RWPE2 (cell line): ENCODE results near the gene USP15.

Experiments used
- ATAC-seq: fragments of 200-7000 bp; cut with Tn5 transposase; 3 replicates; pipeline ENCODE4 v1.9.1; 2021; ENCODE audit warnings: low read depth
- DNase-seq: peaks from one replicate; pipeline ENCODE4 v3.0.0-alpha.2; 2020; ENCODE audit warnings: low spot score
- H3K27ac ChIP-seq: fragments of 450-650 bp; 2 replicates; pipeline ENCODE4 v1.5.1; 2017; ENCODE audit warnings: mild to moderate bottlenecking; ENCODE audit not compliant: poor library complexity, severe bottlenecking
- H3K27me3 ChIP-seq: fragments of 250-450 bp; sonication (Bioruptor Pico); 2 replicates; pipeline ENCODE4 v1.5.1; 2021; ENCODE audit warnings: mild to moderate bottlenecking, moderate library complexity; ENCODE audit not compliant: insufficient read depth, poor library complexity, severe bottlenecking
- H3K36me3 ChIP-seq: fragments of 250-450 bp; sonication (Bioruptor Pico); 2 replicates; pipeline ENCODE4 v1.5.1; 2020; ENCODE audit warnings: low read depth, mild to moderate bottlenecking, moderate library complexity
- H3K4me1 ChIP-seq: fragments of 250-450 bp; sonication (Bioruptor Pico); 2 replicates; pipeline ENCODE4 v1.5.1; 2021; ENCODE audit warnings: mild to moderate bottlenecking, moderate library complexity; ENCODE audit not compliant: insufficient read depth, poor library complexity, severe bottlenecking
- H3K4me3 ChIP-seq: fragments of 250-450 bp; sonication (Bioruptor Pico); 2 replicates; pipeline ENCODE4 v1.5.1; 2021; ENCODE audit warnings: mild to moderate bottlenecking, moderate library complexity; ENCODE audit not compliant: severe bottlenecking
- H3K9me3 ChIP-seq: fragments of 250-450 bp; sonication (Bioruptor Pico); 2 replicates; pipeline ENCODE4 v1.5.1; 2021; ENCODE audit warnings: mild to moderate bottlenecking, moderate library complexity; ENCODE audit not compliant: severe bottlenecking
- TF ChIP-seq, protein P1 (sequence below): fragments of 450-650 bp; IDR thresholded peaks from one replicate; pipeline ENCODE4 v1.5.1; 2017; ENCODE audit warnings: mild to moderate bottlenecking, moderate library complexity; ENCODE audit not compliant: poor library complexity, severe bottlenecking

Gene USP15

DNA sequence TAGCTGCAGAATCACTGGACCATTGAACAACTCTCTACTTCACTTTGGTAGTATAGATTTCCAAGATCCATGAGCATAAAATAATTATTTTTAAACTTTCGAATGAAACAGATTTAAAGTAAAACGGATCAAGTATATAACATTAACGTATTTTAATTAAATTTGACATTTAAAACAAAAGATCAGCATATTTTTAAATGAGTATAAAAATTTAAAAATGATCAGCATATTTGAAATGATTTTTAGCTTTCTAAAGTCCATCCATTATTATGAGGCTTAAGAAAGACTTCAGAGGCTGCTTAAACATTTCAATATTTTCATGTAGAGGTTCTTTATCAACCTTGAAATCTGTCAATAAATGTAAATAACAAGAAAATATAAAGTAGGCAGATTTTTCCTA is 5.2 kb upstream of the USP15 start:
- no peaks in the 10 kb centered on the region for H3K9me3 ChIP-seq
- TF ChIP-seq, protein P1, sequence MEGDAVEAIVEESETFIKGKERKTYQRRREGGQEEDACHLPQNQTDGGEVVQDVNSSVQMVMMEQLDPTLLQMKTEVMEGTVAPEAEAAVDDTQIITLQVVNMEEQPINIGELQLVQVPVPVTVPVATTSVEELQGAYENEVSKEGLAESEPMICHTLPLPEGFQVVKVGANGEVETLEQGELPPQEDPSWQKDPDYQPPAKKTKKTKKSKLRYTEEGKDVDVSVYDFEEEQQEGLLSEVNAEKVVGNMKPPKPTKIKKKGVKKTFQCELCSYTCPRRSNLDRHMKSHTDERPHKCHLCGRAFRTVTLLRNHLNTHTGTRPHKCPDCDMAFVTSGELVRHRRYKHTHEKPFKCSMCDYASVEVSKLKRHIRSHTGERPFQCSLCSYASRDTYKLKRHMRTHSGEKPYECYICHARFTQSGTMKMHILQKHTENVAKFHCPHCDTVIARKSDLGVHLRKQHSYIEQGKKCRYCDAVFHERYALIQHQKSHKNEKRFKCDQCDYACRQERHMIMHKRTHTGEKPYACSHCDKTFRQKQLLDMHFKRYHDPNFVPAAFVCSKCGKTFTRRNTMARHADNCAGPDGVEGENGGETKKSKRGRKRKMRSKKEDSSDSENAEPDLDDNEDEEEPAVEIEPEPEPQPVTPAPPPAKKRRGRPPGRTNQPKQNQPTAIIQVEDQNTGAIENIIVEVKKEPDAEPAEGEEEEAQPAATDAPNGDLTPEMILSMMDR = no peak
- ATAC-seq (no peak), DNase-seq (no peak)
- H3K4me1 ChIP-seq = peaks cover 6% of the 10 kb centered on the region
- H3K36me3 ChIP-seq = no peaks in the 10 kb centered on the region
- H3K27me3 ChIP-seq = no peaks in the 10 kb centered on the region
- no peak overlapping the region for H3K4me3 ChIP-seq
- no peak overlapping the region for H3K27ac ChIP-seq

DNA sequence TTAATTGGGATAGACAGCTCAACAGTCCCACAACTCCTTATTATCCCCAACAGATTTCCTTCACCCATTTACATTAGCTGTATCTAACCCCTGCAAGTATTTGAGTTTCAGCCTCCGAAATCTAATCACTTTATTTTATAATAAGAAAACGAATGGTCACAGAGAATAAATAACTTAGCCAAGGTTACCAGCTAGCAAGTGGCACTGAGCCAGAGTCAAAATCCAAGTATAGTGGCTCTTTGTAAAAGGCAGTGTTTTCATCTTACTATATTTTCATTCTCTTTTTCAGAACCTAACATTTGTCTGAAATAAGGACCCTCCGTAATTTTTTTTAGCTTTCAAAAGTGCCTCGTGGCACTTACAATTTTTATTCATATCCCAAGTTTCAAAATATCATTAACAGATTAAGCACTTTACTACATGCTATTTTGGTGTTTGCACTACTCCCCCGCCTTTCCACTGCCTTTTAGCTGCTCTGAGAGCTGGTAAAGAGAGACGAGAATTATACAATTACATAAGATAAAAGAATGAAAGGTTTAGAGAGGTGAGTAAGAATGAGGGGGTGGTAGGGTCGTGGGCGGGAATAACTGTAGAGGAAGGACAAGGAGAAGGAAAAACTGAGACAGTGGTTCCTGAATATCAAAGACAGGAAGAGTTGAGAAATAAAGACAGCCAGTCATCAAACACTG is 3.7 kb upstream of the USP15 start:
- no peak for ATAC-seq
- Histone ChIP-seq H3K27ac (no peak overlapping the region), H3K36me3 (no peaks in the 10 kb centered on the region), H3K27me3 (no peaks in the 10 kb centered on the region), H3K4me1 (peaks cover 10% of the 10 kb centered on the region), H3K4me3 (no peak overlapping the region), H3K9me3 (no peaks in the 10 kb centered on the region)
- DNase-seq = no peak
- TF ChIP-seq, protein P1 = no peak

DNA sequence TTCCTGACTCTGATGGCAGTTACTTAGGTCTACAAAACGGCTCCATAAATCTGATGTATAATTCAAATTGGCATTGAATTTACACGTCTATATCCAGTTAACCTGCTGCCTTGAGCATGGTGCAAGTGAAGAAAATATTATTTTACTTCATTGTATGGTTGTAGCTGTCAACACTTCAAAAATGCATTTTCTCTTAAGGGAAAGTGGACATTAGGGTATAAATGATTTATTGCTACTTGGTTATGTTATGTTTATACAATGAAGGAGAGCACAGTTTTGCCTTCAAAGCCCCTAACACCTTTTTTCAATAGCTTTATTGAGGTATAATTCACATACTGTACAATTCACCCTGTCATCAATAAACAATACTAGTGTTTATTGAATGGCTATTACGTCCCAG is 2.0 kb upstream of the USP15 start:
- ATAC-seq = no peak
- TF ChIP-seq, protein P1 = no peak
- no peaks in the 10 kb centered on the region for H3K27me3 ChIP-seq
- H3K4me1 ChIP-seq = peaks cover 13% of the 10 kb centered on the region
- H3K27ac ChIP-seq = no peak overlapping the region
- no peak for DNase-seq
- H3K9me3 ChIP-seq = no peaks in the 10 kb centered on the region
- no peak overlapping the region for H3K4me3 ChIP-seq
- H3K36me3 ChIP-seq = no peaks in the 10 kb centered on the region; the same call in 1 of the 2 replicates

DNA sequence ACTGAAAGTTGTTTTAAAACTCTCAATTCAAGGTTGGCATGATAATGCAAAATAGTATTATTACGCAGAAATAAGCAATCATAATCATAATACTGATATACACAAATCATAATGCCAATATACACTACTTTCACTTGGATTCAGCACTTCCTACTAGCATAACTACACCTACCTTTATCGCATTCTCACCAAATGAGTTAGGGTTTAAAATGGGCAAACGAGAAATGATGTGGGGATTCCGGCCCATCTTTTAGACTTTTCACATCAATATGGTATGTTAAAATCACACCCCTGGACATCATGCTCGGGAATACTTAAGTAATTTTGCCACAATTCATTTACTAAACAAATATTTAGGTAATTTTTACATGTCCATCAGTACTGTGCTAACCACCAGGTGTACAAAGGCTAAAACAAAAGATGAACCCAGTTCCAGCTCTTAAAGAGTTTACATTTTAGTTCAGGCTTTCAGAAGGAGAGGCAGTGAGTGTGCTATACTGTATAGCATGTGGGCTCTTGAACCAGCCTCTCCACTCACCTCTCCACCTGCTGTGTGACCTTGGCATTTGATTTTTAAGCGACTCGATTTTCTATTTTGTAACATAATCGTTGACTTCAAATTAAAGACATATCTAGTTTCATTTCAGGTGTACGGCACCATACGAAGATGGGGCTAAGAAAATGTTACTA is 1.1 kb upstream of the USP15 start:
- DNase-seq (no peak), ATAC-seq (peak; percentile 9)
- Histone ChIP-seq H3K27ac (peak overlapping the region; percentile 73), H3K36me3 (no peaks in the 10 kb centered on the region; the same call in 1 of the 2 replicates), H3K27me3 (no peaks in the 10 kb centered on the region), H3K9me3 (no peaks in the 10 kb centered on the region), H3K4me3 (peak overlapping the region; percentile 84), H3K4me1 (peaks cover 13% of the 10 kb centered on the region)
- TF ChIP-seq, protein P1 = no peak

DNA sequence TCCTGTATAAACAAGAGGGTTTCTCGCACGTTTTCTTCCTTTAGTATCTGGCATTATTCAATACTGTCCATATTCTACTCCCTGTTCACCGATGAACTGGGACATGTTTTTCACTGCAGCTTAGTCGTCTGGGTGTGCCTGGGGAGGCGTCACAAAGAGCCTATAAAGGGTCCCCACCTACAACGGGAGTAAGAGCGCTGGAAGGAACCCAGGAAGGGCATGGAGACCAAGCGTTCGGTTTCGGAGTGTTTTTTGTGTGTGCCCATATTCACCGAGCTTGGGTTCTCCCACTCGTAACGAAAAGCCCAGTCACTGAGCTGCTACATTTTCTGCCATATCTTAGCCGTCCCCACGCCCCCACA is 592 bp upstream of the USP15 start:
- Histone ChIP-seq H3K4me3 (peak overlapping the region; percentile 84), H3K36me3 (no peaks in the 10 kb centered on the region; the same call in 1 of the 2 replicates), H3K9me3 (no peaks in the 10 kb centered on the region), H3K27me3 (no peaks in the 10 kb centered on the region), H3K4me1 (peaks cover 16% of the 10 kb centered on the region), H3K27ac (peak overlapping the region; percentile 73)
- no peak for DNase-seq
- ATAC-seq = peak; percentile 30
- TF ChIP-seq, protein P1 = no peak
